ENCODE measurements around the gene PGAP6. TPM values are rescaled to one million over a fixed set of nuclear protein-coding genes. Genes with fewer than 3 reads are reported as not detected.

The PGAP6 gene
- total and polyA plus RNA-seq, 9 of the 15 experiments (the other 6 are each of a cell fraction or from before 2014, with no cell fraction given), result 0.45 to 50.2 (median 39.3) TPM

- TF ChIP-seq MBD1 (CRISPR knock-in tag; IDR thresholded peaks at IDR 0.05) (no peak), SETDB1 (IDR thresholded peaks at IDR 0.05; ENCODE audit: low read length) (no peak), MLX (CRISPR knock-in tag; conservative IDR thresholded peaks at IDR 0.05) (no peak), ESRRB (CRISPR knock-in tag; IDR thresholded peaks at IDR 0.05; ENCODE audit: borderline replicate concordance) (no peak), RFX7 (CRISPR knock-in tag; IDR thresholded peaks at IDR 0.05) (no peak), RERE (CRISPR knock-in tag; IDR thresholded peaks at IDR 0.05; ENCODE audit: borderline replicate concordance) (no peak), MEIS2 (IDR thresholded peaks at IDR 0.05; ENCODE audit: partially characterized antibody) (no peak), TAL1 (IDR thresholded peaks at IDR 0.05) (no peak), SMAD3 (CRISPR knock-in tag; conservative IDR thresholded peaks at IDR 0.05) (no peak), MBD2 (IDR thresholded peaks at IDR 0.05; ENCODE audit: borderline replicate concordance, low read depth) (no peak), RNF219 (CRISPR knock-in tag; IDR thresholded peaks at IDR 0.05) (no peak), CEBPG (CRISPR knock-in tag; IDR thresholded peaks at IDR 0.05) (peak; percentile 19; the same call in 1 of the 2 replicates), CEBPG (tag; conservative IDR thresholded peaks at IDR 0.05 in 1 of 2, IDR thresholded peaks at IDR 0.05 in 1 of 2) (no peak), ZNF280B (CRISPR knock-in tag; IDR thresholded peaks at IDR 0.05) (no peak)
These were observed 14.8 kb upstream of the PGAP6 start (continued) for GRCh38 chr16:396605-397004.

Measured in K562 (cell line).